GM12864 (cell line): ENCODE data around the gene CTSO.

Experiments
- DNase-seq: peaks from one replicate; pipeline ENCODE4 v3.0.0-alpha.2; 2011; ENCODE audit warnings: low read depth
- H3K4me3 ChIP-seq: 2 replicates; pipeline ENCODE4 v1.5.1; 2011; ENCODE audit warnings: mild to moderate bottlenecking, low read depth, low read length, control low read depth
- CTCF ChIP-seq: IDR thresholded peaks from 2 replicates; pipeline ENCODE4 v1.5.1; 2011; ENCODE audit warnings: low read depth, mild to moderate bottlenecking, moderate library complexity, low read length, control low read depth, inconsistent platforms; ENCODE audit errors: missing control alignments

Gene CTSO

GRCh38 chr4:155908187-155909139 lies 45.2 kb downstream of the CTSO start:
- no peak overlapping the region for H3K4me3 ChIP-seq
- TF ChIP-seq CTCF, result no peak
- no peak for DNase-seq

GRCh38 chr4:155907556-155907955 lies 46.1 kb downstream of the CTSO start:
- no peak overlapping the region for H3K4me3 ChIP-seq
- TF ChIP-seq CTCF, result no peak

GRCh38 chr4:155906554-155907247 lies 47.0 kb downstream of the CTSO start:
- DNase-seq, result no peak
- no peak overlapping the region for H3K4me3 ChIP-seq
- TF ChIP-seq CTCF, result no peak

More at GRCh38 chr4:155907556-155907955, 46.1 kb downstream of the CTSO start:
- no peak for DNase-seq

- TF ChIP-seq CTCF, result no peak
- no peak for DNase-seq
Observed at GRCh38 chr4:155904331-155904730, 49.3 kb downstream of the CTSO start.

GRCh38 chr4:155903453-155903852 lies 50.2 kb downstream of the CTSO start, which contains the start of gene TDO2:
TSS of gene TDO2 (plus strand) at chr4:155903696. CDS start at chr4:155903759, 63 bp downstream.
- no peak for DNase-seq
- H3K4me3 ChIP-seq, result no peak within 1 kb of the TSS
- TF ChIP-seq CTCF, result no peak

More at GRCh38 chr4:155904331-155904730, 49.3 kb downstream of the CTSO start:
- H3K4me3 ChIP-seq, result no peak overlapping the region

GRCh38 chr4:155901013-155901412 lies 52.7 kb downstream of the CTSO start:
- no peak for TF ChIP-seq CTCF
- no peak overlapping the region for H3K4me3 ChIP-seq

More at GRCh38 chr4:155901013-155901412, 52.7 kb downstream of the CTSO start:
- DNase-seq, result no peak
